H1 (cell line): ENCODE results near the gene TEX36. TPM values are rescaled to one million over a fixed set of nuclear protein-coding genes. Genes with fewer than 3 reads are reported as not detected.

ENCODE experiments used
- CTCF ChIA-PET: fragments of 300-600 bp; sonication (Branson Sonifier 250); formaldehyde crosslinking; loops from one replicate; lab custom pipeline; 2021; ENCODE audit not compliant: partially characterized antibody; lab: Charles Lee
- POLR2A ChIA-PET: fragments of 300-600 bp; sonication (Branson Sonifier 250); formaldehyde crosslinking; loops from one replicate; lab custom pipeline; 2021; ENCODE audit warnings: inconsistent platforms; ENCODE audit not compliant: partially characterized antibody; lab: Charles Lee
- DNase-seq, 2 experiments: peaks; one replicate each; pipeline versions ENCODE4 v3.0.0 to v3.0.0-alpha.2; 2010 to 2022; ENCODE audit warnings: low spot score in 2 of 2, low read depth in 1 of 2, mixed read lengths in 1 of 2
- FAIRE-seq: peaks from 2 replicates; lab custom pipeline; 2011; peaks lifted over from hg19 to GRCh38; lab: Jason Lieb, UNC
- H2AFZ ChIP-seq: 2 replicates; pipeline ENCODE4 v1.8.1; 2012; ENCODE audit warnings: low read length, inconsistent platforms
- H2AK5ac ChIP-seq: 2 replicates; pipeline ENCODE4 v1.6.1; 2013; ENCODE audit warnings: low read depth, low read length
- H2BK120ac ChIP-seq: replicated peaks from 2 replicates; pipeline ENCODE3; 2013; ENCODE audit warnings: low read depth, low read length, inconsistent platforms
- H2BK12ac ChIP-seq: 2 replicates; pipeline ENCODE4 v1.6.1; 2013; ENCODE audit warnings: low read depth, low read length
- H2BK15ac ChIP-seq: 2 replicates; pipeline ENCODE4 v1.6.1; 2013; ENCODE audit warnings: low read length
- H2BK20ac ChIP-seq: 2 replicates; pipeline ENCODE4 v1.6.1; 2013; ENCODE audit warnings: low read length
- H2BK5ac ChIP-seq: 2 replicates; pipeline ENCODE4 v1.6.1; 2013; ENCODE audit warnings: low read depth, low read length
- H3K14ac ChIP-seq: 2 replicates; pipeline ENCODE4 v1.6.1; 2013; ENCODE audit warnings: inconsistent platforms; ENCODE audit not compliant: insufficient read length
- H3K18ac ChIP-seq: 2 replicates; pipeline ENCODE4 v1.6.1; 2013; ENCODE audit warnings: low read length; ENCODE audit errors: extremely low read depth
- H3K23ac ChIP-seq: 2 replicates; pipeline ENCODE4 v1.6.1; 2013; ENCODE audit warnings: inconsistent platforms; ENCODE audit not compliant: insufficient read length
- H3K23me2 ChIP-seq: 2 replicates; pipeline ENCODE4 v1.6.1; 2013; ENCODE audit warnings: low read depth, low read length
- H3K27ac ChIP-seq: 2 replicates; pipeline ENCODE4 v1.6.1; 2011; ENCODE audit warnings: low read depth, low read length, inconsistent platforms
- H3K27me3 ChIP-seq, 4 experiments: replicated peaks in 1 of 4; 1 replicate in 1 of 4; 2 replicates in 3 of 4; pipeline versions ENCODE4 v1.6.1 to v1.8.1; 2011 to 2013; ENCODE audit warnings: low read length in 3 of 4, mild to moderate bottlenecking in 3 of 4, inconsistent platforms in 2 of 4, mixed read lengths in 2 of 4, moderate library complexity in 1 of 4; ENCODE audit not compliant: control insufficient read depth in 3 of 4, insufficient read depth in 3 of 4; ENCODE audit errors: extremely low read depth in 1 of 4
- H3K36me3 ChIP-seq, 4 experiments: 2 replicates each; pipeline versions ENCODE4 v1.6.1 to v1.8.1; 2011 to 2013; ENCODE audit warnings: mild to moderate bottlenecking in 4 of 4, low read length in 3 of 4, moderate library complexity in 2 of 4, control low read depth in 1 of 4, inconsistent platforms in 1 of 4; ENCODE audit not compliant: insufficient read depth in 4 of 4, control insufficient read depth in 2 of 4
- H3K4ac ChIP-seq: replicated peaks from 2 replicates; pipeline ENCODE3; 2013; ENCODE audit warnings: low read length, low read depth, mixed read lengths, inconsistent platforms; ENCODE audit not compliant: insufficient read length
- H3K4me1 ChIP-seq, 4 experiments: replicated peaks in 1 of 4; 1 replicate in 1 of 4; 2 replicates in 3 of 4; pipeline versions ENCODE4 v1.6.1 to v1.8.1; 2011 to 2013; ENCODE audit warnings: low read length in 3 of 4, inconsistent platforms in 2 of 4, mixed read lengths in 1 of 4; ENCODE audit not compliant: insufficient read depth in 4 of 4, control insufficient read depth in 3 of 4
- H3K4me2 ChIP-seq, 2 experiments: 2 replicates each; pipeline versions ENCODE4 v1.6.1 to v1.8.1; 2011 to 2013; ENCODE audit warnings: low read depth in 2 of 2, low read length in 2 of 2, control low read depth in 1 of 2, inconsistent platforms in 1 of 2, mild to moderate bottlenecking in 1 of 2; ENCODE audit not compliant: insufficient read depth in 1 of 2
- H3K4me3 ChIP-seq, 4 experiments: fragments of 200-600, 300-600 bp in 1 of 4; sonication (generic), shearing (Covaris generic), sonication (Bioruptor Twin) in 1 of 4; 2 replicates each; pipeline versions ENCODE4 v1.5.1 to v1.8.1; 2011 to 2016; ENCODE audit warnings: low read length in 4 of 4, low read depth in 3 of 4, control low read depth in 2 of 4, inconsistent platforms in 2 of 4, mild to moderate bottlenecking in 2 of 4, mixed read lengths in 1 of 4, moderate library complexity in 1 of 4; ENCODE audit not compliant: insufficient read depth in 2 of 4; ENCODE audit errors: extremely low read depth in 1 of 4
- H3K56ac ChIP-seq: replicated peaks from 2 replicates; pipeline ENCODE3; 2013; ENCODE audit warnings: low read depth, mild to moderate bottlenecking, mixed read lengths, low read length, inconsistent platforms; ENCODE audit not compliant: insufficient read length
- H3K79me1 ChIP-seq: 2 replicates; pipeline ENCODE4 v1.6.1; 2013; ENCODE audit warnings: low read depth, low read length, control low read depth
- H3K79me2 ChIP-seq, 2 experiments: 2 replicates each; pipeline versions ENCODE4 v1.6.1 to v1.8.1; 2012 to 2013; ENCODE audit warnings: low read length in 2 of 2, mild to moderate bottlenecking in 2 of 2, inconsistent platforms in 1 of 2; ENCODE audit not compliant: insufficient read depth in 2 of 2, control insufficient read depth in 1 of 2
- H3K9ac ChIP-seq, 4 experiments: replicated peaks in 1 of 4; 1 replicate in 1 of 4; 2 replicates in 3 of 4; pipeline versions ENCODE4 v1.6.1 to v1.8.1; 2011 to 2013; ENCODE audit warnings: low read depth in 3 of 4, low read length in 3 of 4, control low read depth in 2 of 4, mild to moderate bottlenecking in 2 of 4, moderate library complexity in 2 of 4, inconsistent platforms in 1 of 4; ENCODE audit errors: extremely low read depth in 1 of 4
- H3K9me3 ChIP-seq, 2 experiments: 2 replicates each; pipeline versions ENCODE4 v1.6.1 to v1.8.1; 2012 to 2013; ENCODE audit warnings: mild to moderate bottlenecking in 2 of 2, moderate library complexity in 2 of 2, control low read depth in 1 of 2, inconsistent platforms in 1 of 2, low read depth in 1 of 2, low read length in 1 of 2, mixed read lengths in 1 of 2; ENCODE audit not compliant: insufficient read depth in 2 of 2
- H4K20me1 ChIP-seq, 2 experiments: replicated peaks in 1 of 2; 2 replicates each; pipeline versions ENCODE3 to v1.8.1; 2011 to 2013; ENCODE audit warnings: inconsistent platforms in 2 of 2, low read length in 2 of 2, mild to moderate bottlenecking in 1 of 2; ENCODE audit not compliant: insufficient read depth in 2 of 2, control insufficient read depth in 1 of 2
- H4K5ac ChIP-seq: 2 replicates; pipeline ENCODE4 v1.6.1; 2013; ENCODE audit warnings: low read length, low read depth, mixed read lengths, inconsistent platforms; ENCODE audit not compliant: insufficient read length
- H4K8ac ChIP-seq: 2 replicates; pipeline ENCODE4 v1.8.0; 2013; ENCODE audit warnings: mild to moderate bottlenecking, moderate library complexity, low read length, inconsistent platforms; ENCODE audit not compliant: insufficient read depth; ENCODE audit errors: extremely low read depth
- H4K91ac ChIP-seq: replicated peaks from 2 replicates; pipeline ENCODE3; 2013; ENCODE audit warnings: low read length, mixed read lengths, inconsistent platforms; ENCODE audit not compliant: insufficient read length
- CBX5 ChIP-seq: fragments of 300-800, 300-1000 bp; sonication (generic); IDR thresholded peaks from 2 replicates; pipeline ENCODE4 v1.7.1; 2016; ENCODE audit warnings: antibody characterized with exemption, low read length, low read depth
- CHD2 ChIP-seq: IDR thresholded peaks from 2 replicates; pipeline ENCODE4 v1.6.1; 2012; ENCODE audit warnings: low read length, improper control_type of control experiment
- FOSL1 ChIP-seq: IDR thresholded peaks from 2 replicates; pipeline ENCODE4 v1.6.1; 2011; ENCODE audit warnings: mild to moderate bottlenecking, low read depth, low read length, moderate library complexity; ENCODE audit not compliant: insufficient read depth
- KDM4A ChIP-seq: IDR thresholded peaks from one replicate; pipeline ENCODE4 v1.7.1; 2012; ENCODE audit warnings: low read depth, mild to moderate bottlenecking, moderate library complexity, low read length, inconsistent platforms; ENCODE audit not compliant: severe bottlenecking
- TAF1 ChIP-seq: IDR thresholded peaks from 2 replicates; pipeline ENCODE4 v1.6.1; 2011; ENCODE audit warnings: mild to moderate bottlenecking, low read depth, low read length
- TEAD4 ChIP-seq: IDR thresholded peaks from 2 replicates; pipeline ENCODE4 v1.6.1; 2012; ENCODE audit warnings: low read depth, low read length, inconsistent platforms, mixed read lengths
- WGBS, 2 experiments: shearing (Covaris generic) in 1 of 2; methylation state at CpG; one replicate each; pipeline versions ENCODE4 v1.1.6 to v1.1.7; 2013 to 2015; ENCODE audit warnings: low lambda C conversion rate in 2 of 2, mixed read lengths in 2 of 2, inconsistent platforms in 1 of 2, low coverage in 1 of 2, missing lambda C conversion rate in 1 of 2; ENCODE audit not compliant: insufficient replicate concordance in 2 of 2, insufficient coverage in 1 of 2, insufficient read length in 1 of 2; ENCODE audit errors: extremely low coverage in 1 of 2, missing lambda C conversion rate in 1 of 2; 5-methylcytosine and 5-hydroxymethylcytosine counted together
- polyA plus RNA-seq, 7 experiments: library from polyadenylated mRNA; depleted of rRNA in 3 of 7; stranded (reverse) in 5 of 7; unstranded in 2 of 7; fragments of >200 nt in 5 of 7; fragments of 200-250 nt in 2 of 7; gene quantifications; 1 replicate in 5 of 7; 2 replicates in 1 of 7; 4 replicates in 1 of 7; pipeline versions ENCODE4 v1.2.1 to v1.2.3, GENCODE V29; 2011 to 2013; ENCODE audit warnings: missing spikeins in 2 of 7, mixed read lengths in 2 of 7
- total RNA-seq: library from RNA; stranded (reverse); fragmentation: NEBNext Ultra II Directional; extraction: Animal tissue kit (Norgen Biotek cat#: 25700); gene quantifications from 2 replicates; pipeline ENCODE4 v1.2.1, GENCODE V29; 2021

The TEX36 gene
- total and polyA plus RNA-seq, 2 of the 8 experiments (the other 6 are each of a cell fraction or from before 2014, with no cell fraction given) = not detected

DNA sequence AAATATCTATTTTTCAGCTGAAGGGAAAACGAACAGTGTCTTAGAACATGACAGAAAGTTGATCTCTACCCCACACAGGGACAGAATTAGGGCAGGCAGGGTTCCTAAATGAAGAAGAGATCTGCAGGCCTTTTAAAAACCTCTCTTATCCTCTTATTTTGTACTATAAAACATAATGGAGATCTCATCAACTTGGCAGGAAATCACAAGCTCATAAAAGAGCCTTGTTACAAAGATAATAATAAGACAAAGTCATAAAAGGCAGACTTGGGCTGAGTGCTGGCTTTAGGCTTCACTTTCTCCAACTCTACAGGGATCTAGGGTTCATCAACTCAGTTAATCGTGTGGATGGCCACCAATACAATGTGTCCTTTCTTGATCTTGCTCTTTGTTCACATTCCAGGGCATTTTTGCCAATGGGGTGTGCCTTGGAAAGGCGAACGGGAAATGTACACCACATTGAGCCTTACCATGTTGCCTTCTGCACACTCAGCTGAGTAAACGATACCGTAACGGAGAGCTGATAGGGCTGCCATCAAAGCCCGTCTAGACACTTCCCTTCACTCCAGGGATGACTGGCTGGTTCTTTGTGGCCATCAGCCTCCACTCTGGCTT is 7.1 kb upstream of the TEX36 start:
- Histone ChIP-seq H3K4me1 (no peaks in the 10 kb centered on the region), H4K20me1 (no peaks in the 10 kb centered on the region), H3K4ac (no peak overlapping the region), H3K27ac (no peak overlapping the region), H3K23ac (no peak overlapping the region), H2BK12ac (no peak overlapping the region), H2BK5ac (no peak overlapping the region), H2BK15ac (no peak overlapping the region), H3K9me3 (no peaks in the 10 kb centered on the region), H3K79me1 (no peaks in the 10 kb centered on the region), H3K56ac (no peak overlapping the region), H4K91ac (no peak overlapping the region), H3K4me3 (no peak overlapping the region), H2AK5ac (no peak overlapping the region; the same call in 1 of the 2 replicates), H4K8ac (0 out of 2 replicates have a peak overlapping the region, but pooled peaks have one; percentile 36), H2BK20ac (no peak overlapping the region), H2AFZ (no peak overlapping the region), H2BK120ac (no peak overlapping the region), H4K5ac (no peak overlapping the region), H3K23me2 (no peaks in the 10 kb centered on the region), H3K36me3 (no peaks in the 10 kb centered on the region; a peak in 1 of 8 replicates), H3K18ac (no peak overlapping the region), H3K9ac (no peak overlapping the region), H3K79me2 (no peaks in the 10 kb centered on the region), H3K4me2 (no peak overlapping the region), H3K27me3 (no peaks in the 10 kb centered on the region; a peak in 1 of 7 replicates), H3K14ac (no peak overlapping the region)
- ChIA-PET CTCF (interaction anchor here (1.5 kb wide), 1 partner anchor 8 kb away, joined by 4 read pairs; no protein-coding TSS in a partner anchor), POLR2A (no interaction called here)
- FAIRE-seq (no peak), DNase-seq (no peak)
- TF ChIP-seq TEAD4 (no peak), TAF1 (no peak), CBX5 (no peak), CHD2 (no peak), KDM4A (no peak), FOSL1 (no peak)
- WGBS, 2 experiments = 96% methylated on average over 8 of the region's 8 CpGs; no CpG with 5 or more reads in 1 of the 2 experiments
